Smooth muscle cell (in vitro differentiated cells): ENCODE data around the gene GSK3A. TPM values are rescaled to one million over a fixed set of nuclear protein-coding genes. Genes with fewer than 3 reads are reported as not detected.

Experiments
- DNase-seq: peaks from one replicate; lab custom pipeline; 2025; ENCODE audit not compliant: unreplicated experiment; lab: John Stamatoyannopoulos, UW
- H2AFZ ChIP-seq: fragments of 200-600 bp; sonication (generic); 2 replicates; pipeline ENCODE4 v1.6.0; 2016; ENCODE audit warnings: antibody characterized with exemption, low read depth, mild to moderate bottlenecking
- H3F3A ChIP-seq: fragments of 200-600 bp; sonication (generic); 2 replicates; pipeline ENCODE4 v1.6.0; 2017; ENCODE audit warnings: antibody characterized with exemption, low read depth
- H3K27ac ChIP-seq: fragments of 200-600 bp; sonication (generic); 2 replicates; pipeline ENCODE4 v1.5.1; 2016; ENCODE audit warnings: low read depth, mild to moderate bottlenecking
- H3K27me3 ChIP-seq: fragments of 200-600 bp; sonication (generic); 2 replicates; pipeline ENCODE4 v1.6.1; 2016; ENCODE audit warnings: low read depth, mild to moderate bottlenecking
- H3K36me3 ChIP-seq: fragments of 200-600 bp; sonication (generic); 2 replicates; pipeline ENCODE4 v1.5.1; 2016; ENCODE audit warnings: low read depth
- H3K4me1 ChIP-seq: fragments of 200-600 bp; sonication (generic); 2 replicates; pipeline ENCODE4 v1.5.1; 2016; ENCODE audit warnings: low read depth
- H3K4me2 ChIP-seq: fragments of 200-600 bp; sonication (generic); 2 replicates; pipeline ENCODE4 v1.6.0; 2016; ENCODE audit warnings: mild to moderate bottlenecking
- H3K4me3 ChIP-seq: fragments of 200-600 bp; sonication (generic); 2 replicates; pipeline ENCODE4 v1.5.1; 2016; ENCODE audit warnings: mild to moderate bottlenecking
- H3K79me2 ChIP-seq: fragments of 200-600 bp; sonication (generic); 2 replicates; pipeline ENCODE4 v1.6.0; 2016; ENCODE audit warnings: low read depth, mild to moderate bottlenecking
- H3K9ac ChIP-seq: fragments of 200-600 bp; sonication (generic); 2 replicates; pipeline ENCODE4 v1.6.0; 2016; ENCODE audit warnings: low read depth
- H3K9me3 ChIP-seq: fragments of 200-600 bp; sonication (generic); replicated peaks from 2 replicates; pipeline ENCODE4 v1.5.1; 2016; ENCODE audit warnings: low read depth
- H4K20me1 ChIP-seq: fragments of 200-600 bp; sonication (generic); 2 replicates; pipeline ENCODE4 v1.6.0; 2016; ENCODE audit warnings: low read depth
- CTCF ChIP-seq: fragments of 200-600 bp; sonication (generic); IDR thresholded peaks from 2 replicates; pipeline ENCODE4 v1.5.1; 2017; ENCODE audit warnings: borderline replicate concordance, mild to moderate bottlenecking, antibody characterized with exemption; ENCODE audit not compliant: insufficient read depth, poor library complexity, severe bottlenecking
- WGBS: methylation state at CpG from one replicate; pipeline ENCODE4 v1.1.7; 2016; ENCODE audit warnings: low lambda C conversion rate; 5-methylcytosine and 5-hydroxymethylcytosine counted together
- polyA plus RNA-seq: library from polyadenylated mRNA; unstranded; fragments of >200 nt; fragmentation: Nextera tagmentation; extraction: Ambion mirVana; gene quantifications from 2 replicates; pipeline ENCODE4 v1.2.1, GENCODE V29; 2016
- total RNA-seq: library from RNA; depleted of rRNA; stranded (reverse); fragments of >200 nt; gene quantifications from 2 replicates; pipeline ENCODE4 v1.2.3, GENCODE V29; 2014

The GSK3A gene
- total and polyA plus RNA-seq, 2 experiments from 2014 or later: 27.4 to 39.0 TPM

- H2AFZ ChIP-seq: no peak overlapping the region
- H3K79me2 ChIP-seq: peaks cover 9% of the 10 kb centered on the region
- no peaks in the 10 kb centered on the region for H3K36me3 ChIP-seq
- no peak for DNase-seq
- H3K4me3 ChIP-seq: no peak overlapping the region
- no peak overlapping the region for H3K9ac ChIP-seq
- no peak overlapping the region for H3K27ac ChIP-seq
- H3K27me3 ChIP-seq: no peaks in the 10 kb centered on the region
- H4K20me1 ChIP-seq: peaks cover 87% of the 10 kb centered on the region
- H3K4me2 ChIP-seq: no peak overlapping the region
- TF ChIP-seq CTCF: no peak
- H3K9me3 ChIP-seq: no peaks in the 10 kb centered on the region
- H3F3A ChIP-seq: no peaks in the 10 kb centered on the region
- no peaks in the 10 kb centered on the region for H3K4me1 ChIP-seq
- 95% methylated on average over 6 of the region's 6 CpGs for WGBS
Measured at GRCh38 chr19:42233678-42234292, 8.6 kb downstream of the GSK3A start.

GRCh38 chr19:42233106-42233505 is 9.3 kb downstream of the GSK3A start:
- no peaks in the 10 kb centered on the region for H3K27me3 ChIP-seq
- H3F3A ChIP-seq: no peaks in the 10 kb centered on the region
- TF ChIP-seq CTCF: no peak
- no peaks in the 10 kb centered on the region for H3K4me1 ChIP-seq
- no peak overlapping the region for H3K9ac ChIP-seq
- 94% methylated on average over 7 of the region's 7 CpGs for WGBS
- no peaks in the 10 kb centered on the region for H3K9me3 ChIP-seq
- H3K4me2 ChIP-seq: no peak overlapping the region
- H3K79me2 ChIP-seq: peaks cover 8% of the 10 kb centered on the region
- no peaks in the 10 kb centered on the region for H3K36me3 ChIP-seq
- no peak for DNase-seq
- H3K4me3 ChIP-seq: no peak overlapping the region
- H2AFZ ChIP-seq: no peak overlapping the region
- peaks cover 90% of the 10 kb centered on the region for H4K20me1 ChIP-seq
- H3K27ac ChIP-seq: no peak overlapping the region

GRCh38 chr19:42232435-42232834 is 10.0 kb downstream of the GSK3A start:
- Histone ChIP-seq H2AFZ (no peak overlapping the region), H3K79me2 (peaks cover 11% of the 10 kb centered on the region), H3K9ac (no peak overlapping the region), H4K20me1 (peaks cover 95% of the 10 kb centered on the region), H3K27ac (no peak overlapping the region), H3K4me3 (no peak overlapping the region), H3F3A (no peaks in the 10 kb centered on the region), H3K27me3 (no peaks in the 10 kb centered on the region), H3K36me3 (no peaks in the 10 kb centered on the region), H3K9me3 (no peaks in the 10 kb centered on the region), H3K4me1 (no peaks in the 10 kb centered on the region), H3K4me2 (no peak overlapping the region)
- no peak for DNase-seq
- no peak for TF ChIP-seq CTCF
- 97% methylated on average over 10 of the region's 10 CpGs for WGBS

- Histone ChIP-seq H3F3A (no peaks in the 10 kb centered on the region), H3K4me3 (no peak overlapping the region), H3K79me2 (peaks cover 17% of the 10 kb centered on the region), H4K20me1 (peaks cover 96% of the 10 kb centered on the region), H3K9ac (no peak overlapping the region), H3K4me2 (no peak overlapping the region), H3K27me3 (no peaks in the 10 kb centered on the region), H3K27ac (no peak overlapping the region), H3K36me3 (no peaks in the 10 kb centered on the region), H3K4me1 (no peaks in the 10 kb centered on the region), H2AFZ (no peak overlapping the region), H3K9me3 (no peaks in the 10 kb centered on the region)
- no peak for TF ChIP-seq CTCF
- 98% methylated on average over 4 of the region's 4 CpGs for WGBS
- DNase-seq: no peak
Measured at GRCh38 chr19:42230571-42230970, 11.8 kb downstream of the GSK3A start.
